CD4-positive, alpha-beta T cell treated with Interleukin-17A for 4 hours (primary cell): ENCODE data around the gene PTPRH.
"Not testable (repeated sequence)": the region's sequence is repeated elsewhere in the genome, so short reads cannot be mapped to it uniquely, and the experiment has no call there.

Experiments
- DNase-seq: peaks from one replicate; pipeline ENCODE4 v3.0.0-alpha.2; 2020; ENCODE audit warnings: mixed read lengths

Gene PTPRH

DNA sequence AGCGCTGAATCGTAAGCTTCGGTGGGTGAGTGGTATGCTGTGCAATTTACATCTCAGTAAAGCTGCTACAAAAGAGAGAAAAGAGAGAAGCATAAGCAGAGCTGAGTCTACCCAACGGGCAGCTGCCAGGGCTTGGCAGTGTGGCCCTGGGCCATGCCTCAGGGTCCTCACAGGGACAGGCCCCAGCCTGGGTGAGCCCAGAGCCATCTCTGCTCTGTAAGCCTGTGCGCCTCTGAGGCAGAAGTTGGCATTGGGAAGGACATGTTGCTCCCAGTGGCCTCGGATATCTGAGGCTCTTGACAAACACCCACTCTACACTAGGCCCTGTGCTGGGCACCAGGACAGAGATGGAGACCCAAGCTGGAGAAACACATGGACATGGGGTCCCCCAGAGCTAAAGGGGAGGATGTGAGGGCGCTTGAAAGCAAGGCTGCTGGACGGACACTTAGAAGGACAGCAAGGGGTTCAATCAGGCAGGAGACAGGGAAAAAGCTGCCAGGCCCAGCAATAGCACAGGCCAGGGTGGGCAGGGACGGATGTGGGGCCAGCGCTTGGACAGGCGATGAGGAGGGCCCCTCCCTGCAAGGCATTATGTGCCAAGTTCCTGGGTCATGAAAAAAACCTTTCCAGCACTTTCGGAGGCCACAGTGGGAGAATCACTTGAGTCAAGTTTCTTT, 34.8 kb upstream of the PTPRH start:
- no peak for DNase-seq

DNA sequence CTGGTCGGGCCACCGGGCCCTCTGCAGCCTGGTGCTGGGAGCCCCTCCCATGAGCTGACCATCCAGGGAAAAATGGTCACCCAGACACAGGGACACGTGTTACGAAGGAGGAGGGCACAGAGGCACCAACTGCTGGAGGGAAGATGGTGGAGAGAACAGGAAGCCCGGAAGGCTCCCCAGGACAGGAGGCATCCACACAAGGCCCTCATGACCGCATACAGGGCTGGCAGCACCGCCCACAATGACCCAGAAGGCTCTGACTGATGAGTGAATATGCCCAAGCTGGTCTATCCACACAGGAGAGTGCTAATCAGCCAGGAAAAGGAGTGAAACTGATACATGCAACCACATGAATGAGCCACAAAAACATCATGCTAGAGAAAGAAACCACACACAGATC, 33.2 kb upstream of the PTPRH start:
- DNase-seq, result no peak

DNA sequence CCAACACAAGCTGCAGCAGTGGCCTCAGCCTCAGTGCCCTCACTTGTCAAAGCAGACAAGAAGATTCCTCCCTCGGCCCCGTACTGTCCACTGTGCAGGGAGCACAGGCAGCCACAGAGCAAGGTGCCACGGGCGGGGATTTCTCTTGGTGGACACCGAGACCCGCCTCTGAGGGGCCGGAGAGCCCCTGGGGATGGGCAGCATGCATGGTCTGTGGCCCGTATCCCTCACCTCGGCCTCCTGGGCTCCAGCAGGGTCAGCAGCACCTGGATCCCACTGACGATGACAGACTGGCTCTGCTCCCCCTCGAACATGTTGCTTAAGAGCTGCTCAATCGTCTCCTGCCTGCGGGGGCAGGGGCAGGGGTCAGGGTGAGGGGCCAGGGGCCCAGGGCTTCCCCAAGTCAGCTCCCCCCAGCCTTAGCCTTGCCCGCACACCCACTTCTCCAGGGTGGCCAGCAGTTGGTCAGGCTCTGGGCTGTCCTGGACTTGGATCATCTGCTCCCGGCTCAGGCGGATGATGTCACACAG, 32.7 kb upstream of the PTPRH start:
- no peak for DNase-seq

DNA sequence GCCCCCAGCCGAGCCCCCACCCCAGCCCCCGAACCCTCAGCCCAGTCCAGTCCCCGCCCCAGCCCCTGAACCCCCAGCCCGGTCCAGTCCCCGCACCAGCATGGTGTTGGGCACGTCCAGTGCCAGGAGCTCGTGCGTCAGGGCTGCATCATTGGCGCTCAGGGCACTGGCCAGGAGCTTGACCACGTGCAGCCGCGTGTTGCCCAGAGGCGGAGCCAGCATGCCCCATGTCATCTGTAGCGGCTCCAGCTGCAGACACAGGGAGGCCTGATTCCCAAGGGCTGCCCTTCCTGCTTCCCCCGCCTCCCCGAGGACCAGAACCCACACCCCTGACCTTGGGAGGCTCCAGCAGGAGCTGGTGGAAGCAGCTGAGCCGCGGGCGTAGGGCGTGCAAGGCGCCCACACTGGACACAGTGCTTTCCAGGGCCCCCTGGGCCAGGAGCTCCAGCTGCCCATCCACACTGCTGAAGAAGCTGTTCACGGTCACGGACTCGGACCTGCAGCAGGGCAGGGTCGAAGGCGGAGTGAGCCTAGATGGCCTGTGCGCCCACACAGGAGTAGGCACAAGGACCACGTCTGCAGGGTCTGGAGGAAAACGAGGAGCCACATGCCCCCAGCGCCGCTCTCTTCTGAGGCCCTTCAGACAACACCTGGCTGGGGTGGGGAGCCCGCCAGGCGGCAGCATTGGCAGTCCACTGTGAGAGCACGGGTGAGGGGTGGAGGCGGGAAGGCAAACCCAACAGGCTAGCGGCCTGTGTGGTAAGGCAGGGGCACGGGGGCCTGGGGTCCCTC, 32.0 kb upstream of the PTPRH start:
- no peak for DNase-seq

DNA sequence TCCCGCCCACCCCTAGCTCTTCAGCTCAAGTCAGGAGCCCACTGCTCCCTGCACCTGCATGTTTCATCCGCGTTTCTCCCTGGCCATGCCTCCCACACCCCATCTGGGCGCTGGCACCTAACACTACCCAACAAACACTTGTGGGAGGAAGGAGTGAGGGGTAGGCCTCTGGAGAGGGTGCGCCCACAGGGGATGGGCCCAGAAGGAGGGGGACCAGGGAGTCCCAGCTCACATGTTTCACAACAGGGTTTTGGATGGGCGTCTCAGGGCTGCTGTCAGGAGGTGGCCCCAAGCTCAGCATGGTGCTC, 31.4 kb upstream of the PTPRH start:
- DNase-seq, result no peak

DNA sequence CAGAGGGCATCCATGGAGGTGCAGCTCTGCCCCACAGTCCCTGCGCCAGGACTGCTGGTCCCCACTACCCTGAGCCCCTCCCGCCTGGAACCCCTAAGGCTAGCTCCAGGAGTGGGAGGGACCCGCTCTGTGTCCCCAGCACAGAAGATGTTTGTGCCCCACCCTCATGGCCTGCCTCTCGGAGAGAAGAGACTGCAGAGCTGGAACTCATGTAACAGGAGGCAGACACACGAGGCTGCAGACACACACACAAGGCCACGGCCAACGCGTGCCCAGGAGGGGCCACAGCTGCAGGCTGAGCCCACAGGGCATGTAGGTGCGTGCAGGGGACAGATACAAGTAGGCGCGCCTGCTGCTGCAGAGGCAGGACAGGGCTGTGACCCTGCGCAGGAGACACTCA, 29.7 kb upstream of the PTPRH start:
- DNase-seq, result no peak

DNA sequence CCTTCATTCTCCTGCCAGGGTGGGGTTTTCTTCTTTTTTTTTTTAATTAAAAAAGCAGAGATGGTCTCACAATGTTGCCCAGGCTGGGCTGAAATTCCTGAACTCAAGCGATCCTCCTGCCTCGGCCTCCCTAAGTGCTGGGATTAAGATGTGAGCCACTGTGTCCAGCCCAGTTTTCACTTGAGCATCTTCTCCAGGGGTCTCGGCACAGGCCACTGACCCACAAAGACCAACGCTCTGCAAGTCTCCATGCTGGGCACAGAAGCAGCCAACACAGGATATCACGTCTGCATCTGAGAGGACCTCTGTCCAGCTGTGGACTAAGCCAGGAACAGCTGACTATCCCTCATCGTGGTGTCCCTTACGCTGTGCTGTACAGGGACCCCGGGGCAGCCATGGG, 28.7 kb upstream of the PTPRH start:
- DNase-seq, result no peak

DNA sequence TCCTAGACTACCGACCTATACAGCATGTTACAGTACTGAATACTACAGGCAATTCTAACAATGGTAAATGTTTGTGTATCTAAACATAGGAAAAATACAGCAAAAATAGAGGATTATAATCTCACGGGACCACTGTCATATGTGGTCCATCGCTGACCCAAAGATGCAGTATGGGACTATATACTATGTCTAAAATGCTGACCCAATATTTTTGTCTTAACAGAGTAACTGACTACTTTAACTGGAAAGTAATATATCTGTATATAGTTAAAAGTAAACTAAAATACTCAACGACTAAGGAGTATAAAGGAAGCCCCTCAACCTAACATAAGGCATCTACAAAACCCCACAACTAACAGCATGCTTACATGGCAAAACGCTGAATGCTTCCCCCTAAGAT, 23.7 kb upstream of the PTPRH start:
- no peak for DNase-seq

DNA sequence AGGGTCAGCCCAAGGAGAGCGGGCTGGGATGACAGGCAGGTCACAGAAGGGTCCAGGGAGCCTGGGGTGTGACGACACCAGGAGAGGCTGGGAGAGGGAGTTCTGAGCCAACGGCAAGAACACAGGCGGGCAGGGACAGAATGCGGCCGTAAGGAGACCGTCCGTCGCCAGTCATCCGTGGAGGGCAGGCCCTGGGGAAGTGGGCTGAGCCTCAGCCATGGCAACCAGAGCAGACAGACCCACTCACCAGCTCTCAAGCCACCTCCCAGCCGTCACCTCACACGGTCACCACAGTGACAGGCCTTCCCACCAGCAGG, 22.9 kb upstream of the PTPRH start:
- DNase-seq, result no peak

DNA sequence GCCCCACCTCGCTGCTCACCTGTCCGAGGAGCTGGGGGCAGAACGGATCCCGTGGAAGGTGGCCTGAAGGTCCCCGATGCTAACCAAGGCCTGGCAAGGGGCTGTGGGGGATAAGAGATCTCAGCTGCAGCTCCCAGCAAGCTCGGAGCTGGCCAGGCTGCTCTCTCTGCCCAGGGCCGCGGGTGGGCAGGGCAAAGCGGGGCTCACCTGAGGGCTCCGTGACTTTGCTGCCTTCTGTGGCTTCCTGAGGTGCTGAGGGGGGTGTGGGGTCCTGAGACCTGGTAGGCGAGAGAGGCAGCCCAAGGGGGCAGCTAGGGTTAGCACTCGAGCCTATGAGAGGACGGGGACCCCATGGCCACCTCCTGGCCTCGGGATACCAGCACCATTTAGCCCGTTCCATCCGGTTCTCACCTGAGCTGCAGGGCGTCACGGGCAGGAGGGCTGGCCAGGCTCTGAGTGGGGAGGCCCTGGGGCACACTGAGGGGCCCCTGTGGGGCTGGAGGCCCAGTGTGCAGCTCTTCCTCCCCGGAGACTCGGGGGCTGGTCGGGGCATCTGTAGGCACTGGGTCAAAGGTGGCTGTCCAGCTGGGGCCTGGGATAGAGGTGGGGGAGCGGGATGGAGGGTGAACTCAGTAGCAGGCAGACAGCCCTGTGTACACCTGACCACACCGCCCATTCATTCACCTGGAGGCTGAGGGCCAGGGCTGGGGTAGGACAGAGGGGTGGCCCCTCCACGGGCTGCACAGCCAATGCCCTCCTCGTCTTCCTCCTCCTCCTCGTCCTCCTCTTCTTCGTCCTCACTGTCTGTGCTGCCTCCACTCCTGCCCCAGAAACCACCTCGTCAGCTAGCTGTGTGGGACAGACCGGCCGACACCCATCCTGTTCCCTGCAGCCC, 22.3 kb upstream of the PTPRH start:
- DNase-seq, result no peak

DNA sequence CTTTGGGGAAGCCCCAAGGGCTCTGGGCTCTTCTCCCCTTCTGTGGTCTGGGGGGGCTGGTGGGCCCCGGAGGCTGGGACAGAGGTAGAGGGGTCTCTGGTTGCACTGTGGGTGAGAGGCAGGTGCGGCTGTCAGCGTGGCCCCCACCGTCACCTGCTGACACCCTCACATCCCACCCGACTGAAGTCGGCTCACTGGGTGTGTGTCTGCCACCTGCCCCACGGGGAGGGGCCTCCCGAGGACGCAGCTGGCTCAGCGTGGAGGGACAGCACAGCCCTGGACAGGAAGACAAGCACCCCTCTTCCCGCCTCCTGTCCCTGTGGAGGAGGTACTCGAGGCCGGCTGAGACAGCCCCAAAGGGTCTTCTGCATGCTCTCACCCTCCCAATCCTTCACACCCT, 21.5 kb upstream of the PTPRH start:
- no peak for DNase-seq

DNA sequence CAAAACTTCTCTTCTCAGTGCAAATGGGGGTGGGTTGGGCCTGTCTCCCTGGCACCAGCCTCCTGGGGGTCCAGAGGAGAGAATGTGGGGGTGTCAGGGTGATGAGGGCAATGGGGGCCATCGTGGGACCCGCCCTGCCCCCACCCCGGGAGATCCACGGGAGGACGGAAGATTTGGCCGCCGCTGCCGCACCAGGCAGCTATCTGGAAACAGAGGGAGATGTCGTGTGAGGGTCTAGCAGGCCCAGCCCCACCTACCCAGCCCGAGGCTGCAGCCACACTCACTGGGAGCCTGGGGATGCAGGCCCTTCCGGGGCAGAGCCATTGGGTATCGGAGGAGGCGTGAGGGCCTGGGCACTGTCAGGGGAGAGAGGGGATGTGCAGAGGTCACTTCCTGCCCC, 21.0 kb upstream of the PTPRH start:
- DNase-seq, result no peak

DNA sequence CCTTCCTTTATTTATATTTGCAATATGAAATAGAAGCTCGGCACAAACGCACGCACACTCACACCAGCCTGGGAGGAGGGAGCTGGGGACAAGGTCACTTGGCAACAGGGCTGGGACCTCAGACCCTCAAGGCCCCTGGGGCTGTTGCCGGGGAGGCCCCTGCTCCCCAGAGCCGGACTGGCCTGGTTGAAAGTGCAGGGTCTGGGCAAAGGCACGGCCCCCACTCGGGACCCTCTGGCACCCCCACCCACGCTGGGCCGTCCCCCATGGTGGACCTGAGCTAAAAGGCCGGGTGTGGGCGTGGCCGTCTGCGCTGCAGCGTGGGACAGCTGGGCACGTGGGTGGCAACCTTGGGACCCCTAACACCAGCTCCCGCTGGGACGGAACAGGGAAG, 20.5 kb upstream of the PTPRH start:
- DNase-seq, result no peak

DNA sequence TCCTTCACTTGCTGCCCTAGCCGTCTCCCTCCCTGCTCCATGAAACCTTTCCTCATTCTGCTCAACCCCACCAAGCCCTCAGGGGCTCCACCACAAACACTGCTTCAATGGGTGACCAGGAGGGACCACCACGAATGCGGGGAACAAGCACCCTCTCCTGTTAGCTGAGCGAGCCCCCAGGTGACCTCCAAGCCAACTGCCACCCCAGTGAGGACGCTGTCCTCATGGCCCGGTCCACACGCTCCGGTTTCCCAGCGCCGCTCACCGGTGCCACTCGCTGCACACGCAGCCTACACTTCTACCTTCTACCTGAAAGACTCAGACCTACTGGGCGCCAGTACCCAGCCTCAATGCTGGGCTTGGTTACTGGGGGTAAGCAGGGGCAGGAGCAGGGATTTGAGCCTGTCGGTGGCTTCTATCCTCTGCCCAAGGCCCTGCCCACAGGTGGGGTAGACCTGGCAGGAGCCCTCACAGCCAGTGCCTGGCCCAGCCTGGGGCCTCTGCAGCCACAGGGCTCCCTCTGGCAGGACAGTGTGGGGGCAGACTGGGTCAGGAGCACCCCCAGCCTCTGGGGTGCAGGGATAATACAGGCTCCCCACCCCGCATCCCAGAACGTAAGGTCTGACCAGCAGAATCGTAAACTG, 20.0 kb upstream of the PTPRH start:
- no peak for DNase-seq

DNA sequence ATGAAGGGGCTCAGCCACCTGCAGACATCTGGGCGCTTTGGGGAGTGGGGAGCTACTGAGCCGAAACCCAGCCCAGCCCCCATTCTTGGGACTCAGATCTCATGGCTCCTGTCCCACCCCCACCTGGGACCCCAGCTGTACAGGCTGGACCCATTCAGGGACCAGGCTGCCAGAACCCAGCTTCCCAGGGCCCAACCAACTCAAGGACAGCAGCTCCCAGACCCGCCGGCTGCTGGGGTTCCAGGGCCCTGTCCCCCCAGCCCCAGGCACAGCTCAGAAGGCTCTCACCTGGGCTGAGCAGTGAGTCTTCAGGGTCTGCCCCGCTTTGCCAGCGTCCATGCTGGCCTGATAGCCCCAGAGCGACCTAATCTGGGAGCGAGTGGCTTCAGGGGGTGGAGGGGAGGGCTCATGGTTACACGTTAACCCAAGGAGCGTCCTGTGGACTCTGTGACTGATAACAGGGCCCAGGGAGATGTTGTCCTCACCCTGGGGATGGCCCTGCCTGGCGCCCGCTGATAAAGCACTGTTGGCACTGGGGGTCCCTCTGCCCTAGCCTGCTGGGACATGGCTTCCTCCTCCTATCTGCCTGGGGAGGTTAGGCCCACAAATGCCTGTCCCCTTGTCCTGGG, 19.2 kb upstream of the PTPRH start, which contains the start of gene TMEM86B:
Gene TMEM86B (minus strand): TSS at position 361 of the 629 bp plus-strand sequence. CDS start 22 bp downstream, at position 339.
- no peak for DNase-seq

DNA sequence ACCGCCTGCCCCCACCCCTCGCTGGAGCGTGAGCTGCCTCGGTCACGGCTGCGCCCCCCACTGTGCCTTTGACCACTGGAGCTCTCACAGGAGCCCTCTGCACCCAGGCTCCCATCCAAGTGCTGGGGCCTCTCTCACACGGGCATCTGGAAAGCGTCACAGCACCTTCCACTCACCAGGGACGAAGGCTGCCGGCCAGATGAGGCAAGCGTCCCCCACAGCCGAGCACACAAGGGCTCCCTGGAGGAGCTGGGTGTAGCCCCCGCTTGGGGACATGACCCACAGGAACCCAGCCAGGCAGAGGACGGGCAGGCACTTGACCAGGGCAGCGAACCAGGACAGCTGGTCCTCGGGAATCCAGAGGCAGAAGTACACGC, 18.7 kb upstream of the PTPRH start:
- DNase-seq, result no peak

DNA sequence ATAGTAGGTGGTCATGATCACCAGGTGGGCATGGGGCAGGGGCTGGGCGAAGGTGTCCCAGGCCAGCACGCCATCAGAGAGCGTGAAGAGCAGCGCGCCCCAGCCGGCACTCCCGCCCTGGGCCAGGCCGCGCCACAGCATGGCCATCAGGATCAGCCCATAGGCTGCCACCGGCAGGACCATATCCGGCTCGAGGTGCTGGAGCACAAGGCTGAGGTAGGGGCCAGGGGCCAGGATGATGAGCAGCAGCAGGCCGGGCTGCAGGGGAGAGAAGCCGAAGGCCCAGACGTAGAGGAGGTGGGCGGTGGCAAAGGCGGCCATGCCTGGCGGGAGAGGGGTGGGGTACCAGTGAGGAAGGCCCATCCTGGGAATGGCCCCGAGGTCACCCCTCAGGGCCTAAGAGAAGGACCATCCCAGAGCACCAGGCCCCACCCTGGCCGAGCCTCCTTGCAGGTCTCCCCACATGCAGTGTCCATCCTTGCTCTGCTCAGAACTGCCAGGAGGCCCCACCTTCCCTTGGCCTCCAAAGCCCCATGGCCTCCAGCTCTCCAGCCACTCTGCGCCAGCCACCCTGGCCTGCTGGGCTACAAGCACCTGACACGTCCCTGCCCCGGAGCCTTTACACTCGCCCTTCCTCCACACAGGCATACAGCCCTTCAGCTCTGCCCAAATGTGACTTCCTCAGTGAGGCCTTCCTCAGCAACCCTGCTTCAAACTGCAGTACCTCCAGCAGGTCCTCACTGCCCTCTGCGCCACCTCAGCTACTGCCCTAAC, 18.1 kb upstream of the PTPRH start:
- DNase-seq, result no peak

DNA sequence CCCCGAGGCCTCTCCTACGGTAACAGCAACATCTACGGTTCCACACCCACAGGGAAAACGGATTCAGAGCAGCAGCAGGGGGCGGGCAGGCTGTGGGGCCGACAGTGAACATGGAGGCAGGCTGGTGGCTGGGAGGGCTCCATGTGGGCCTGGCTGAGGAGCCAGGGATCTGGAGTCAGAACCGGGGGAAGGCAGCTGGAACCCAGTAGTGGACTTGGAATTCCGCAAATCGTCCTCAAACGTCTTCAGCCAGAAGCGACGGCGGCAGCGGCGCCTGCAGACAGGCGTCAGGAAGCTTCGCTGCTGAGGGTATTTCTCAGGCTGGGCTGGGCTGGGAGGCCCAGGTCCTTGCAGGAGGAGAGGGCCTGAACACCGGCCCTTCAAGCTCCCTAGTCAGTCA, 17.5 kb upstream of the PTPRH start:
- no peak for DNase-seq

DNA sequence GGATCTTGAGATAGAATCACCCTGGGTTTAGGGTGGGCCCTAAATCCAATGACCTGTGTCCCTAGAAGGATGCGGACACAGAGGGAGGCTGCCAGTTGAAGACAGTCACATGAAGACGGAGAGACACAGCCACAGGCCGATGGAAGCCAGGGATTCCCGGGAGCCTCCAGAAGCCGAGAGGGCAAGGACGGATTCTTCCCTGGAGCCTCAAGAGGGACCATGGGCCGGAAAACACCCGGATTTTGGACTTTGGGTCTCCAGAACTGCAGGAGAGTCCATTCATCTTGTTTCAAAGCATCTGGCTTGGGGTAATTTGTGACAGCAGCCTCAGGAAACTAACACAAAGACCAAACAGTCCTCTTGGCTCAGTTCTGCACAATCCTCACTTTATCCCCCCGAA, 17.0 kb upstream of the PTPRH start:
- DNase-seq, result no peak

DNA sequence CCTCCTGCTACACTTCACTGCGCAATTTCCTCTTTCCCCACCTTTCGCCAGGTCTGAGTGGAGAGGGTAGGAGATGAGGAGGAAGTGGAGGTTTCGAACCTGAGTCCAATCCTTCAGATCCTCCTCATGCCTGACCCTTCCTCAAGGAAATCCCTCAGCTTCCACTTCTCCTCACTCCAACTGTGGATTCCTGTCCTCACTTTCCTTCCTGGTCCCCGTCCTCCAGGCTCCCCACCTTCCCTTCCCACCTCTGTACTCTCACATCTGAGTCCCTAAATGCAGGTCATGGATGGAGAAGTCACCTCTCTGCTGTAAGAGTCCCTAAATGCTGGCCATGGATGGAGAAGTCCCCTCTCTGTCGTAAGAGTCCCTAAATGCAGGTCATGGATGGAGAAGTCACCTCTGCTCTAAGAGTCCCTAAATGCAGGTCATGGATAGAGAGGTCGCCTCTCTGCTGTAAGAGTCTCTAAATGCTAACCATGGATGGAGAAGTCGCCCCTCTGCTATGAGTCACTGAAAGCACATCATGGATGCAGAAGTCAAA, 16.2 kb upstream of the PTPRH start:
- no peak for DNase-seq

DNA sequence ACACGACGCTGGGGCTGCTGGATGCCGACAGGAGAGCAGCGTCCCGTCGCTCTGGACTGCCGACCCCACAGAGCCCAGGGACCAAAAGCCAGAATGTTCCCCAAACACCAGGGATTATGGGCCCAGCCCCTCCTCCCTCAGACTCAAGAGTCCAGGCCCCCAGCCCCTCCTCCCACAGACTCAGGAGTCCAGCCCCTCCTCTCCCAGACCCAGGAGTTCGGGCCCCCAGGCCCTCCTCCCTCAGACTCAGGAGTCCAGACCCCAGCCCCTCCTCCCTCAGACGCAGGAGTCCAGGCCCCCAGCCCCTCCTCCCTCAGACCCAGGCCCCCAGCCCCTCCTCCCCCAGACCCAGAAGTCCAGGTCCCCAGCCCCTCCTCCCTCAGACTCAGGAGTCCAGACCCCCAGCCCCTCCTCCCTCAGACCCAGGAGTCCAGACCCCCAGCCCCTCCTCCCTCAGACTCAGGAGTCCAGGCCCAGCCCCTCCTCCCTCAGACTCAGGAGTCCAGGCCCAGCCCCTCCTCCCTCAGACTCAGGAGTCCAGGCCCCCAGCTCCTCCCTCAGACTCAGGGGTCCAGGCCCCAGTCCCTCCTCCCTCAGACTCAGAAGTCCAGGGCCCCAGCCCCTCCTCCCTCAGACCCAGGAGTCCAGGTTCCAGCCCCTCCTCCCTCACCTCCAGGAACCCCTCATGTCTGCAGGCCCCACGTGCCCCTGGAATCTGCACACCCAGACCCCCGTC, 15.5 kb upstream of the PTPRH start:
- DNase-seq, result not testable (repeated sequence)
